CMK (cell line): Measurements from ENCODE around the gene CHRNA4.
A peak's percentile ranks its signal among the peaks of the same experiment; 100 is the strongest.

Source experiments
- DNase-seq: peaks from one replicate; pipeline ENCODE4 v3.0.0-alpha.2; 2010; ENCODE audit warnings: low read depth

Gene CHRNA4

DNA sequence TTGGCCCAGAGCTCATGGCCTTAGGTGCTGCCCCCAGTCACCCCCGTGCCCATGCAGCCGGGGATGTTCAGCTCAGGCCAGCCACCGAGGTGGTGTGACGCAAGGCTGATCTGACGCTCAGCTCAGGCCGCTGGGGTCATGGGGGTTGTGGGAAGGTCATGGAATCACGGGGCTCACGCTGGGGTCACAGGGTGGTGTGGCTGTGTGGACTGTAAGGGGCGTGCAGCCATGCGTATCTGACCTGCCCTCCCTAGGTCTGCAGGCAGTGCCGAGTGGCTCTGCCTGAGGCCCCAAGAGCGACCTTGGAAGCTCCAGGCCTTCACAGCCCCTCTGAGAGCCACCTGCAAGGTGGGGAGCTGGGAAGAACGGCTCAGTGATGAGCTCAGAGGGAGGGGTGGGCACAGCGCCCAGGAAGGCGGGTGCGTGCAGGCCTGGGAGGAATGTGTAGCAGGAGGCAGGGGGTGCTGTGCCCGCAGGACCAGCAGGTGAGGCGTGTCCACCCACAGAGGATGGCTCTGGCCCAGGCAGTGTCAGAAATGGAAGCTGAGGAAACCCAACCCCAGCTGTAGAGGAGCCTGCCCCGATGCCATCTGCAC, 27.8 kb downstream of the CHRNA4 start:
- no peak for DNase-seq

GRCh38 chr20:63332488-63333240, 28.5 kb downstream of the CHRNA4 start:
- DNase-seq: no peak

GRCh38 chr20:63331741-63332400, 29.3 kb downstream of the CHRNA4 start:
- no peak for DNase-seq

GRCh38 chr20:63330940-63331339, 30.2 kb downstream of the CHRNA4 start:
- no peak for DNase-seq

- DNase-seq: no peak
Observed at GRCh38 chr20:63330084-63330760, 30.9 kb downstream of the CHRNA4 start.

- no peak for DNase-seq
Observed at GRCh38 chr20:63329331-63330083, 31.6 kb downstream of the CHRNA4 start.

GRCh38 chr20:63328718-63329275, 32.4 kb downstream of the CHRNA4 start:
- DNase-seq: no peak

DNA sequence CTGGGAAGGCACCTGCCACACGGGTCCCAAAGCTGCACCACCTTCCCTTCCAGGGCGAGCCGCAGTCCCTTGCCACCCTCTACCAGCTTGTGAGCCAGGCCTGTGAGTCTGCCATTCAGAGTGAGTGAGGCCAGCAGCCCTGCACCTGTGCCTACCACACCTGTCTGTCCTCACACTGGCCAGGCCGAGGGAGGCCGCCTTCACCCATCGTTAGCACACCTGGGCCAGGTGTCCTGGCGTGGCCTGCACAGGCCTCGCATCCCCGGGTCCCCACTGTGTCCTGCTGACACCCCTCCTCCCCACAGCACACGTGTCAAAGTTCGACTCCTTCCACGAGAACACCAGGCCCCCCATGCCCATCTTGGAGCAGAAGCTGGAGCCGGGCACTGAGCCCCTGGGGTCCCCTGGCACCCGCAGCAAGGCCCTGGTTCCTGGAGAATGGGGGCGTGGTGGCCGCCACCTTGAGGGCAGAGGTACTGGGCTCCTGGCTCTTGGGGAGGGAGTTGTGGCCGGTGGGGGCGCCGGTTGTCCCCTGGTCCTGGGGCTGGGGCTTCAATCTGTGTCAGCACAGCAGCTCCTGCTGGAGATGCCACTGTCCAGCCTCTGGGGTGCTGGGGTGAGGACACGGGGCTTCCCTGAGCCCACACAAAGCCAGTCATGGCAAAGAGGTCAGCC, 33.0 kb downstream of the CHRNA4 start:
- DNase-seq: no peak

- no peak for DNase-seq
Observed at GRCh38 chr20:63327231-63327745, 33.9 kb downstream of the CHRNA4 start.

GRCh38 chr20:63326314-63327230, 34.6 kb downstream of the CHRNA4 start:
- DNase-seq: peak; percentile 48

DNA sequence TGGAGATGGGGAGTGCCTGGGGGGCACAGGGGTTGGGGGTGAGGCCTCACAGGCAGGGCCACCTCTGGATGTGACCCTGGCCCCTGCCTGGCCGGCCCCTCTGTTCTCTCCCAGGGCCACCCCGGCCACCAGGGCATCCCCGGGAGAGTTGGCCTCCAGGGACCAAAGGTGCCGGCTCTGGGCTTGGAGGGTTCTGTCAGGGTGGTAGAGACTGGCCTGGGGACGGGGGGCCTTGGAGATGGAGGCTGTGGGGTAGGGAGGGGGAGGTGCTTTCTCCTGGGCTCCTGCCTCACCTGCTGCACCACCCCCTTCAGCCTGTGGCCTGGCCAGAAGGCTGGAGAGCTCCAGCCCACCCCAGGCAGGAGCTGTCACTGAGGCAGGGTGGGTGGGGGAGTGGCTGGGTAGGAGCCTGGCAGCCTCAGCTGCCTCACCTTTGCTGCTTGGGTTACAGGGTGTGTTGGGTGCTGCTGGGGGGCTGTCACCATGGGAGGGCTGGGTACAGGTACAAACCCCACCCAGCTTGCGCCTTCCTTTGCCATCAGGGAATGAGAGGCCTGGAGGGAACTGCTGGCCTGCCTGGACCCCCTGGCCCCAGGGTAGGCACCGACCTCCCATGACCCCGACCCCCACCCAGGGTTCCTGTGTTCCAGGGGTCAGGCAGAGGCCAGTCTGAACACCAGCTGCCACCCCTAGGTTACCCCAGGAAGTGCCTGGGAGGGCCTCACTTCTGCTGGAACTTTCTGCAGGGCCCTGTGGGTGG, 35.4 kb downstream of the CHRNA4 start:
- DNase-seq: no peak

GRCh38 chr20:63325021-63325471, 36.1 kb downstream of the CHRNA4 start:
- no peak for DNase-seq

DNA sequence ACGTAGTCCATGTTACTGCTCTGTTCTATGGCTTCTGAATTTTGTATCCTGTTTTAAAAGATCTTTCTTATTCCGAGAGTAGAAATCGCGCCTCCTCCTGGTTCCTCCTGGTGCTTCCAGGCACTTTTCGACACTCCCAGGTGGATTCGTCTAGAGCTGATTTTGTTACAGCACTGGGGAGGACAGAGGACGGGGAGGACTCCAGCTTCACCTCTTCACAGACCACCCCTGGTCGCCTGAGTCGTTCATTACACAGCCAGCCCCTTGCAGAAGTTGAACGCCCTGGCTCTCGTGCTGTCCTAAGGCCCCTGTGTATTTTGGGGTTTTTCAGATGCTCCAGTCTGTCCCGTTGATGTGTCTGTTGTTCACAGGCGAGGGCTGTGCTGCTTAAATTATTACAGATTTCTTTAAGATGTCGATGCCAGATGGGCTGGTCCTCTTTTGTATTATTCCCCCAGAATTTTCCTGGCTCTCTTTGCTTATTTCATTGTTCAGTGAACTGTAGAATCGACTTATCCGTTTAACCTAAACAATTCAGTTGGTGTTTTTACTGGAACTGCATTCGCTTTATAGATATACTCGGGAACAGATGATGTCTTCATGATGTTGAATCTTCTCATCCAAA, 37.7 kb downstream of the CHRNA4 start:
- DNase-seq: no peak

GRCh38 chr20:63322933-63323273, 38.2 kb downstream of the CHRNA4 start:
- no peak for DNase-seq

DNA sequence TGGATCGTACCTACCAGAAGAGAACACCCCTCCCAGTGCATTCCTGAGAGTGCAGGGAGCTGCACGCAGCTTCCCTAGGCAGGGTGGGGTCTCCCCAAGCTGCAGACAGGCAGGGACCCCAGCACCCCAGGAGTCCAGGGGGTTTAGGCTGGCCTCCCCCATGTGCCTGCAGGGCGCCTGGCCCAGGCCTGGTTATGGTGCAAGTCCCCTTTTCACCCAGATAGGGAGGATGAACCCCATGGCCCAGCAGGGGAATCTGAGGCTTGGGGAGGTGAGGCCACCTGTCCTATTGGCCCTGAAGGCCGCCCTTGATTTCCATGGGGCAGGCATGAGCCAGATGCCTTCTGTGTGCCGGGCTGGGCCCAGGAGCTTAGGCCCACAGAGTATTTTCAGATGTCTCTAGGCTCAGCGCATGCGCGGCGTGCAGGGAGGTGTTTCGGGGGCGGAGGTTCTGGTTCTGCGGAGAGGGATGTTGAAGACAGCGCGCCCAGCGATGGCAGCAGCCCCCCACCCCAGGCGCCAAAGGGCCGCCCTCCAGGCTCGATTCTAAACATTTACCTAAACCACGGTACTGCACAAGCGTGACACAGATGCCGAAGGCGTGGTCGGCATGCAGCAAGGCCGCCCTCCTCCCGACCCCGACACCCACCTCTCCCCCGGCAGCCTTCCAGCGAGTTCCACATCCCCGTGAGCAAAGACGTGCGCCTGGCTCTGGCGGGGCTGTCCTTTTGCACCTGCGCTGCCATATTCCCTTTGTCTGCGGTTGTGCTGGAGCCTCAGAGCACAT, 38.8 kb downstream of the CHRNA4 start:
- no peak for DNase-seq

- no peak for DNase-seq
Observed at GRCh38 chr20:63321148-63321831, 39.9 kb downstream of the CHRNA4 start.

DNA sequence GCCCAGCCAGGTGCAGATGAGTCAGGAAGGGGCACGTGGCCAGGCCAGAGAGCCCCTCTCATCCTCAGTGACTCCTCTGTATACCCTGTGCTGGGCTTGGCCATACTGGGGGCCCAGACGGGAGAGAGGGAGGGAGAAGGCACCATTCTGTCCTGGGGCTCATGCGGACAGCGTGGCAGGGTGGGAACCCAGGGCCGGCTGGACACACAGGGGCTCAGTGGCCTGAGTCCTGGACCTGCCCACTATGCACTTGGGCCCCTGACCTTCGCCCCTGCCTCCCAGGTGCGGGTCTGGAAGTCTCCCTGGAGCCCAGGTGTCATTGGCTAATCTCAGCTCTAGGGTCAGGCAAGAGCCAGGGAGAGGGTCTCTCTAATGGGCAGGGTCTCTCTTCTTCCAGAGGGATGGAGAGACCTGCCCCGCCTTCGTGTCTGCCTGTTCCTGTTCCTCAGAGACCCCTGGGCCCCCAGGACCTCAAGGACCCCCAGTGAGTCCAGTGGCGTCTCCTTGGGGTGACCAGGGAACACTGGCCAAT, 40.5 kb downstream of the CHRNA4 start:
- no peak for DNase-seq
